T1000 (cell line): ENCODE measurements around the gene TSFM.

Experiments
- DNase-seq: peaks from one replicate; lab custom pipeline; 2025; ENCODE audit warnings: mixed read lengths; lab: John Stamatoyannopoulos, UW

The TSFM gene

GRCh38 chr12:57834086-57834876, 51.7 kb downstream of the TSFM start:
- DNase-seq: no peak

- DNase-seq: no peak
Measured at GRCh38 chr12:57835366-57836288, 53.0 kb downstream of the TSFM start.

GRCh38 chr12:57836442-57837375, 54.1 kb downstream of the TSFM start:
- no peak for DNase-seq

GRCh38 chr12:57837864-57838562, 55.4 kb downstream of the TSFM start:
- DNase-seq: no peak

- no peak for DNase-seq
Measured at GRCh38 chr12:57838594-57839302, 56.2 kb downstream of the TSFM start.

GRCh38 chr12:57839996-57840395, 57.4 kb downstream of the TSFM start:
- DNase-seq: no peak

GRCh38 chr12:57840726-57841125, 58.1 kb downstream of the TSFM start:
- DNase-seq: no peak

- DNase-seq: no peak
Measured at GRCh38 chr12:57841445-57841844, 58.9 kb downstream of the TSFM start.

- no peak for DNase-seq
Measured at GRCh38 chr12:57842342-57843294, 60.0 kb downstream of the TSFM start.

GRCh38 chr12:57844709-57845477, 62.3 kb downstream of the TSFM start:
- DNase-seq: no peak

GRCh38 chr12:57845478-57846284, 63.1 kb downstream of the TSFM start:
- DNase-seq: no peak

- DNase-seq: no peak
Measured at GRCh38 chr12:57846285-57846576, 63.6 kb downstream of the TSFM start.

- peak; percentile 97 for DNase-seq
Measured at GRCh38 chr12:57846577-57847319, 64.2 kb downstream of the TSFM start, which contains the start of gene CTDSP2. TSS of gene CTDSP2 (minus strand) at chr12:57846729. CDS start at chr12:57846435, 294 bp downstream.
